SU-DHL-6 (cell line): ENCODE measurements around the gene ZNF462.

Source experiments
- H2AFZ ChIP-seq: fragments of 200-600 bp; sonication (generic); 2 replicates; pipeline ENCODE4 v1.6.1; 2014; ENCODE audit warnings: low read depth, mild to moderate bottlenecking, moderate library complexity, mixed read lengths, antibody characterized with exemption, low read length; ENCODE audit not compliant: severe bottlenecking
- H3F3A ChIP-seq: fragments of 200-600 bp; shearing (Covaris generic); 2 replicates; pipeline ENCODE4 v1.6.0; 2016; ENCODE audit warnings: antibody characterized with exemption, mild to moderate bottlenecking; ENCODE audit not compliant: insufficient read depth
- H3K27ac ChIP-seq: fragments of 200-600 bp; sonication (generic); 2 replicates; pipeline ENCODE4 v1.5.1; 2016; ENCODE audit warnings: low read depth, mild to moderate bottlenecking, low read length, moderate library complexity, mixed read lengths
- H3K27me3 ChIP-seq: fragments of 200-600 bp; sonication (generic), shearing (Covaris generic); 2 replicates; pipeline ENCODE4 v1.6.0; 2014; ENCODE audit warnings: mild to moderate bottlenecking, low read length
- H3K36me3 ChIP-seq: fragments of 200-600 bp; sonication (generic); 2 replicates; pipeline ENCODE4 v1.6.1; 2014; ENCODE audit warnings: mild to moderate bottlenecking, low read length, mixed read lengths
- H3K4me2 ChIP-seq: fragments of 300-600, 200-600 bp; shearing (Covaris generic), sonication (generic); 2 replicates; pipeline ENCODE4 v1.6.0; 2014; ENCODE audit warnings: low read length, low read depth, mild to moderate bottlenecking; ENCODE audit not compliant: poor library complexity, severe bottlenecking
- H3K4me3 ChIP-seq: fragments of 200-600 bp; sonication (generic); 2 replicates; pipeline ENCODE4 v1.5.1; 2014; ENCODE audit warnings: antibody characterized with exemption, low read length, mild to moderate bottlenecking, mixed read lengths; ENCODE audit not compliant: insufficient read depth, poor library complexity, severe bottlenecking
- H3K79me2 ChIP-seq: fragments of 200-600 bp; sonication (generic); 2 replicates; pipeline ENCODE4 v1.6.1; 2014; ENCODE audit warnings: mild to moderate bottlenecking, low read length, moderate library complexity; ENCODE audit not compliant: insufficient read depth
- H3K9ac ChIP-seq: fragments of 200-600 bp; sonication (generic); 2 replicates; pipeline ENCODE4 v1.7.0; 2014; ENCODE audit warnings: mild to moderate bottlenecking, low read length
- H3K9me2 ChIP-seq: fragments of 200-600 bp; sonication (generic); replicated peaks from 2 replicates; pipeline ENCODE4 v1.6.1; 2014; ENCODE audit warnings: low read length; ENCODE audit not compliant: insufficient read depth
- H3K9me3 ChIP-seq: fragments of 200-600 bp; sonication (generic); 2 replicates; pipeline ENCODE4 v1.6.1; 2014; ENCODE audit warnings: low read length, mixed read lengths; ENCODE audit not compliant: insufficient read depth
- H4K20me1 ChIP-seq: fragments of 200-600 bp; sonication (generic); 2 replicates; pipeline ENCODE4 v1.6.1; 2014; ENCODE audit warnings: low read depth, mild to moderate bottlenecking, antibody characterized with exemption, low read length, moderate library complexity, mixed read lengths
- CTCF ChIP-seq: fragments of 200-600 bp; sonication (generic); IDR thresholded peaks from one replicate; pipeline ENCODE4 v1.5.1; 2017; ENCODE audit warnings: antibody characterized with exemption, mild to moderate bottlenecking, low read length, moderate library complexity; ENCODE audit not compliant: insufficient read depth, poor library complexity, severe bottlenecking
- EZH2phosphoT487 ChIP-seq: fragments of 200-600 bp; sonication (generic), shearing (Covaris generic); conservative IDR thresholded peaks from 2 replicates; pipeline ENCODE4 v1.6.1; 2018; ENCODE audit warnings: mild to moderate bottlenecking, antibody characterized with exemption, low read length, moderate library complexity, mixed read lengths

ZNF462 gene

GRCh38 chr9:106918825-106919509, 56.0 kb downstream of the ZNF462 start:
- TF ChIP-seq CTCF: no peak
- TF ChIP-seq EZH2phosphoT487: no peak
- H3K4me3 ChIP-seq: no peak overlapping the region
- no peak overlapping the region for H3K27ac ChIP-seq
- H3F3A ChIP-seq: no peaks in the 10 kb centered on the region
- no peaks in the 10 kb centered on the region for H4K20me1 ChIP-seq
- H3K4me2 ChIP-seq: no peak overlapping the region
- no peaks in the 10 kb centered on the region for H3K9me2 ChIP-seq
- no peak overlapping the region for H3K9ac ChIP-seq
- H3K79me2 ChIP-seq: no peaks in the 10 kb centered on the region
- no peak overlapping the region for H2AFZ ChIP-seq
- no peaks in the 10 kb centered on the region for H3K27me3 ChIP-seq
- H3K9me3 ChIP-seq: no peaks in the 10 kb centered on the region
- H3K36me3 ChIP-seq: no peaks in the 10 kb centered on the region

- H3K9me3 ChIP-seq: no peaks in the 10 kb centered on the region
- TF ChIP-seq CTCF (no peak), EZH2phosphoT487 (no peak)
- H3K9ac ChIP-seq: no peak overlapping the region
- H2AFZ ChIP-seq: no peak overlapping the region
- H4K20me1 ChIP-seq: no peaks in the 10 kb centered on the region
- no peak overlapping the region for H3K4me2 ChIP-seq
- no peak overlapping the region for H3K27ac ChIP-seq
- H3K79me2 ChIP-seq: no peaks in the 10 kb centered on the region
- no peaks in the 10 kb centered on the region for H3K9me2 ChIP-seq
- no peaks in the 10 kb centered on the region for H3K27me3 ChIP-seq
- H3K36me3 ChIP-seq: no peaks in the 10 kb centered on the region
- H3F3A ChIP-seq: no peaks in the 10 kb centered on the region
- H3K4me3 ChIP-seq: no peak overlapping the region
These were observed 57.1 kb downstream of the ZNF462 start for GRCh38 chr9:106920091-106920490.

- no peaks in the 10 kb centered on the region for H3K9me2 ChIP-seq
- H3K27ac ChIP-seq: no peak overlapping the region
- no peaks in the 10 kb centered on the region for H3K9me3 ChIP-seq
- H3K4me3 ChIP-seq: no peak overlapping the region
- TF ChIP-seq CTCF: no peak
- TF ChIP-seq EZH2phosphoT487: no peak
- H3K36me3 ChIP-seq: no peaks in the 10 kb centered on the region
- no peaks in the 10 kb centered on the region for H3F3A ChIP-seq
- no peak overlapping the region for H3K4me2 ChIP-seq
- H2AFZ ChIP-seq: no peak overlapping the region
- no peaks in the 10 kb centered on the region for H3K79me2 ChIP-seq
- H4K20me1 ChIP-seq: no peaks in the 10 kb centered on the region
- H3K9ac ChIP-seq: no peak overlapping the region
- H3K27me3 ChIP-seq: no peaks in the 10 kb centered on the region
These were observed 57.8 kb downstream of the ZNF462 start for GRCh38 chr9:106920701-106921283.
